ENCODE data around the gene SPRTN. TPM values are rescaled to one million over a fixed set of nuclear protein-coding genes. Genes with fewer than 3 reads are reported as not detected.

SPRTN gene
- total and polyA plus RNA-seq, 2 experiments from 2014 or later, result 9.1 to 25.0 TPM

GRCh38 chr1:231392389-231393131 is 54.5 kb downstream of the SPRTN start:
- Mint-ChIP-seq H3K9me3 (no peaks in the 10 kb centered on the region), H3K36me3 (ENCODE audit: low read depth) (no peaks in the 10 kb centered on the region), H3K27ac (no peak overlapping the region), H3K27me3 (ENCODE audit: insufficient read depth, low read depth, poor library complexity) (no peaks in the 10 kb centered on the region), H3K4me3 (no peak overlapping the region), H3K4me1 (peaks cover 12% of the 10 kb centered on the region; the same call in 2 of the 3 replicates)
- H3K4me1 ChIP-seq (ENCODE audit: insufficient read depth), result no peaks in the 10 kb centered on the region; the same call in 1 of the 2 replicates
- ATAC-seq, result peak; percentile 66
- H3K79me2 ChIP-seq (replicated peaks; ENCODE audit: insufficient read depth), result no peaks in the 10 kb centered on the region
- H3K36me3 ChIP-seq (ENCODE audit: insufficient read depth), result no peaks in the 10 kb centered on the region
- DNase-seq (ENCODE audit: low spot score), result peak; percentile 17
- no peak overlapping the region for H3K4me3 ChIP-seq
- TF ChIP-seq CTCF (conservative IDR thresholded peaks at IDR 0.05; ENCODE audit: low read depth in 2 of 2) (peak in 1 of 2 experiments; percentile 15; a peak in 2 of 4 replicates), POLR2AphosphoS5 (IDR thresholded peaks at IDR 0.05; ENCODE audit: low read depth) (no peak)
- no peak overlapping the region for H2AFZ ChIP-seq
- H4K20me1 ChIP-seq (replicated peaks; ENCODE audit: insufficient read depth), result no peaks in the 10 kb centered on the region
- H3K27me3 ChIP-seq (ENCODE audit: insufficient read depth), result no peaks in the 10 kb centered on the region
- no peaks in the 10 kb centered on the region for H3F3A ChIP-seq (replicated peaks; ENCODE audit: low read depth)
- H3K27ac ChIP-seq (ENCODE audit: low read depth), result no peak overlapping the region
- no peaks in the 10 kb centered on the region for H3K9me2 ChIP-seq (ENCODE audit: insufficient read depth)
- H3K4me2 ChIP-seq, result no peak overlapping the region

- Histone ChIP-seq H4K20me1 (replicated peaks; ENCODE audit: insufficient read depth) (no peaks in the 10 kb centered on the region), H3K9me2 (ENCODE audit: insufficient read depth) (no peaks in the 10 kb centered on the region), H3K4me1 (ENCODE audit: insufficient read depth) (no peaks in the 10 kb centered on the region; the same call in 1 of the 2 replicates), H3K27me3 (ENCODE audit: insufficient read depth) (no peaks in the 10 kb centered on the region), H3K4me2 (no peak overlapping the region), H2AFZ (no peak overlapping the region), H3K79me2 (replicated peaks; ENCODE audit: insufficient read depth) (no peaks in the 10 kb centered on the region), H3K36me3 (ENCODE audit: insufficient read depth) (no peaks in the 10 kb centered on the region), H3K4me3 (no peak overlapping the region), H3K27ac (ENCODE audit: low read depth) (no peak overlapping the region), H3F3A (replicated peaks; ENCODE audit: low read depth) (no peaks in the 10 kb centered on the region)
- Mint-ChIP-seq H3K4me3 (no peak overlapping the region), H3K36me3 (ENCODE audit: low read depth) (no peaks in the 10 kb centered on the region), H3K4me1 (peaks cover 12% of the 10 kb centered on the region; the same call in 2 of the 3 replicates), H3K27ac (no peak overlapping the region), H3K27me3 (ENCODE audit: insufficient read depth, low read depth, poor library complexity) (no peaks in the 10 kb centered on the region), H3K9me3 (no peaks in the 10 kb centered on the region)
- no peak for TF ChIP-seq EZH2phosphoT487 (IDR thresholded peaks at IDR 0.05; ENCODE audit: unreplicated experiment)
- TF ChIP-seq ZNF462 (CRISPR knock-in tag; IDR thresholded peaks at IDR 0.05), result no peak
- no peak for TF ChIP-seq ZNF114 (CRISPR knock-in tag; IDR thresholded peaks at IDR 0.05)
- TF ChIP-seq NANOG (IDR thresholded peaks at IDR 0.05; ENCODE audit: borderline replicate concordance), result no peak
- no peak for TF ChIP-seq POLR2AphosphoS5 (IDR thresholded peaks at IDR 0.05; ENCODE audit: low read depth)
- TF ChIP-seq CREB1 (CRISPR knock-in tag; IDR thresholded peaks at IDR 0.05; ENCODE audit: low read depth), result no peak
- no peak for TF ChIP-seq STAT1 (IDR thresholded peaks at IDR 0.05; ENCODE audit: unreplicated experiment)
- no peak for TF ChIP-seq ZNF331 (CRISPR knock-in tag; IDR thresholded peaks at IDR 0.05; ENCODE audit: low read depth)
- ATAC-seq (no peak), DNase-seq (ENCODE audit: low spot score) (no peak)
These were observed 55.6 kb downstream of the SPRTN start for GRCh38 chr1:231393668-231394067.
